GM18508 (cell line): ENCODE data around the gene ASCL5.

Experiments used
- ATAC-seq: cut with Tn5 transposase; IDR thresholded peaks from one replicate; pipeline ENCODE4 v1.9.1; 2021; ENCODE audit warnings: moderate number of reproducible peaks; ENCODE audit not compliant: insufficient read depth, unreplicated experiment

The ASCL5 gene

DNA sequence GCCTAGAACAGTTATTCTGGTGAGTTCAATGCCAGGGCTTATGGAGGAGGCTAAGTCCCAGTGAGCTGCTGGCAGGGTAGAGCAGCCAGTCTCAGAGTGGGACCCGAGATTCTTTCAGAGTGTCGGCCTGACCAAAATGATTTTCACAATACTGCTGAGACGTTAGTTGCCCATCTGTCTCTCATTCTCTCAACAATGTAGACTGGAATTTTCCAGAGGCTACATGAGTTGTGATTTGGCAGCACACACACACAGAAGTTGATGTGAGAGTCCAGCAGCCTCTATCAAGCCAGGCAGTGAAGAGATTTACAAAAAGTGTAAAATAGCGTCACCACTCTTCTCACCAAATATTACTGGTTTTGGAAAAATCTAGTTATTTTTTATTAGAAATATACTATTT lies 36.4 kb downstream of the ASCL5 start:
- ATAC-seq, result no peak

DNA sequence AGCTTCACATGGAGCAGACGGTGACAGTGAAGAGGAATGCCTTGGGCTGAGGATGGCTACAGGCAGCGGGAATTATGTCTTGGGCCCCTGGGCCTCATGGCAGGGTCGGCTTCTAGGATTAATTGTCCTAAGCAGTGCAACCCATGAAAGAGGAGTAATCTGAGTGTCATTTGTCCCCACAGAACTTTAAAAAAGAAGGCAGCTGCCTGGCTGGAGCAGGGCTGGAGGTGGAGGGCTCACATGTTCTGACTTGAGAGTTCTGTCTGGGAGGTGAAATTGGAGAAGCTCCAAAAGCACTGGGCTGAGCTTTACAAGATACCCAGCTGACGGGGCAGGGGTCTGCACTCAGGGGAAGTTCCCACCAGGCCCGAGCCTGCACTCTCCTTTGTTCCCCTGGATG lies 37.4 kb downstream of the ASCL5 start:
- no peak for ATAC-seq

DNA sequence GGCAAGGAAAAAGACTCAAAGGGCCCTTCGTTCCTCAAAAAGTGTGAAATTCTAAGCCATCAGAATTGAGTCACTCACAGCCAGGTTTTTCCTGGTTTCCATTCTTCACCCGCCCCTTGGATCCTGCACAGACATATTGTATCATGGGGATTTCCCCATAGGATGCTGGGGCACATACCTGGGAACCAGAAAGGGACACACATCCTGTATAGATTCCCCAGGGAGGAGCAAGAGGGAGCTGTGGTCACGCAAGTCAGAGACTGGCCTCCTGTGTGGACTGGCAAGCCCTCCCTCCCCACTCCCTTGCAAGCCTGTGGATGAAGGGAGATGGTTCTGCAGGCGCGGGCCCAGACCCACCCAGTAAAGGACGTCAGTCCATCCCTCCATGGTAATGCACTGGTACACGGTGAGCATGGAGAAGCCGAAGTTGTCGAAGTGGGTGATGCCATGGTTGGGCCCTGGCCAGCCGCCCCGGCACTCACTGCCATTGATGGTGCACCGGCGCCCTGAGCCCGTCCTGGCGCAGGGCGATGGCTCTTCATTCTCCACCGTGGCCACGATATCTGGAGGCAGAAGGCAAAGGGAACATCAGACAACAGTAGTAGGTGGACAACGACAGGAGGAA lies 38.0 kb downstream of the ASCL5 start:
- ATAC-seq, result no peak

GRCh38 chr1:201088395-201088794 lies 38.6 kb downstream of the ASCL5 start:
- no peak for ATAC-seq

- ATAC-seq, result no peak
These were observed 40.9 kb downstream of the ASCL5 start for GRCh38 chr1:201085902-201086735.

- no peak for ATAC-seq
These were observed 42.7 kb downstream of the ASCL5 start for GRCh38 chr1:201084295-201084694.

DNA sequence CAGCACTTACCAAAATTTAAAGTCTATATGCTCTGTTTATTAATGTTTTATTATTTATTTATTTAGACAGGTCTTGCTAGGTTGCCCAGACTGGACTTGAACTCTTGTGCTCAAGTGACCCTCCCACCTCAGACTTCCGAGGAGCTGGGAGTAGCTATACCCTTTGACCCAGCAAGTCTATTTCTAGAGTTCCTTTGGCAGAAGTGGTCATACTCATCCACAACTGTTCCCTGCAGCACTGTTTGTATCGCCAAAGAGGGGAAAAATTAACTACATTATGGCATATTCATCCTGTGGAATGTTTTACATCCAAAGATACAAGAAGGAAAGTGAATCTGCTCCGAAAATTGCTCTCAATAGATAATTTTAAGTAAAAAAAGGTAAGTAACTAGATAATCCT lies 43.2 kb downstream of the ASCL5 start:
- no peak for ATAC-seq

DNA sequence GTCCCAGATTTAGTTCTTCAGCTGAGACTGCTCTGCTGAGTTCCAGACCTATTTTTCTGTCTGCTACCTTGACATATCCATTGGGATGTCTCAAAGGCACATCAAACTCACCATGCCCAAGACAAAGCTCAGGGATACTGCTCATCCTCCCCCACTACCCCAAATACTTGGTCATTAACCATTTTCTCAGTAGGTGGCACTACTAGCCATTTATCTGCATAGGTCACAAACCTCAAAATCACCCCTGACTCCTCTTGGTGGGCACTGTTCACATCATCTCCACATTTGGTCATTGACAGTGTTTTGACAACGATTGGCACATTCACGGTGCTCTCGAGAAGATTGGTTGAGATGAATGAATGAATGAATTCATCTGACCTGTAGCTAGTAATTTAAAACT lies 46.8 kb downstream of the ASCL5 start:
- ATAC-seq, result no peak

- ATAC-seq, result no peak
These were observed 49.2 kb downstream of the ASCL5 start for GRCh38 chr1:201077736-201078135.

DNA sequence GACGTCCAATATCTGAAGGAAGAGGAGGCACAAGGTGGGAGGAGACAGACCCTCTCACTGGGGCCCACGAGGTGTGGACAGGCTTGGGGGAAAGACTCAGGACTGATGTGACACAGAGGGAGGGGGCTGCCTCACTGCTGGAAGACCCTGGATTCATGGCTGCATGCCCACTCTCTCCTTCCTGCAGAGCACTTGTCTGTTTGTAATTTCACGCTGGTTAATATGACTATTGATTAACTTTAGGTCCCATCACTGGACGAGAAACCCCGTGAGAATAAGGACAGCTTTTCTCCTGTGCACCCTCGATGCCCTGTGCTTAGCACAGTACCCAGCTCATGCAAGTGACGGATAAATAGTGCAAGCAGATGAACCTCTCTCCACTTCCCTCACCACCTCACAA lies 49.9 kb downstream of the ASCL5 start:
- no peak for ATAC-seq

- ATAC-seq, result no peak
These were observed 50.9 kb downstream of the ASCL5 start for GRCh38 chr1:201076092-201076491.

GRCh38 chr1:201074018-201074417 lies 53.0 kb downstream of the ASCL5 start:
- no peak for ATAC-seq

GRCh38 chr1:201072922-201073321 lies 54.1 kb downstream of the ASCL5 start:
- no peak for ATAC-seq

GRCh38 chr1:201072149-201072548 lies 54.8 kb downstream of the ASCL5 start:
- no peak for ATAC-seq

DNA sequence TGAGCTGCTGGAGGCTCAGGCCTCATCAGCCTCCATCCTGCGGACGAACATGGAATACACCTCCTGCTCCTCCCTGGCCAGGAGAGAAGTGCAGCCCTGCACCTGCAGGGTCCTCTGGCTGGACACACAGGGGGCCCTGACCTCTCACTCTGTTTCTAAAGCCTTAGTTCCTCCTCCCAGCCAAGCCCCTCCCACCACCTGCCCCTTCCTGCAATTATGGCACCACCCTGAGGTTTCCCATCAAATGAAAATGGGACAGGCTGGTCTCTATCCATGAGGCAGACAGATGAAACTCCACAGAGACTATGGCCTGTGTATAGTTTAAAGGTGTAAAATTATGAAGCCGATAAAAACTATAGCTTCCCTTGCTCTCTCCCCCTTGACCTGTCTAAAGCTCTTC lies 57.3 kb downstream of the ASCL5 start:
- no peak for ATAC-seq

DNA sequence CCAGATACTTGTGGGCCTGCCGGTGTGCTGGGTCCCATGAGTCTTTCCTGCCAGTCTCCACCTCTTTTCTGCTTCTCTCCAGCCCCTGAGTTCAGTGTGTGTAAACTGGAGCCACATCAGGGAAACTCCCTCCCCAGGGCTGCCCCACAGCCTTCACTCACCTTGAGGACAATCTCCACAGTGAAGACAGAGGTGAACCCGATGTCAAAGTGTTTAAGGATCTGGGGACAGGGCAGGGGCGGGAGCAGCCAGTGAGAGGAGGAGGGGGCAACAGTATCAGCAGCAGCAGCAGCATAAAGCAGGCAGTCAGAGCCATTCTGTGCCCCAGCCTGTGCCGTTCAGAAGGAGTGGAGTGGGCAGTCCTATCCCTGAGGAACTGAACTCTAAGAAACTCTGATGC lies 58.0 kb downstream of the ASCL5 start:
- no peak for ATAC-seq

DNA sequence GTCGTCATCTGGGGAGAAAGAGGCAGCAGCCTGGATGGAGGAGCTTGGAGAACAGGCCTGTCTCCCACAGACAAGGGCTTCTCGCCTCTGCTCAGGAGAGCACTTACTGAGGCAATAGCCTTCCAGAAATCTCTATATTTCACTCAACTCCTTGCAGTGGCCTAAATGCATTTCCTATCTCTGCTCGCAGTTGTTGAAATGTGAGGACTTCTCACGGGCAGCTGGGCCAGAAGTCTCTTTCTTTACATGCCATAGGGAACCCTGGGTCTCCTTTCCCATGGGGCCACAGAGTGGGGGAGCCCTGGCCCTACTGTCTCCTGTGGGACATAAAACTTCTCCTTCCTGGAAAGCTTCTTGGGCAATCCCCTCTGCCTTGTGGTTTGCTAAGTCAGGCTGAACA lies 60.0 kb downstream of the ASCL5 start:
- ATAC-seq, result no peak

DNA sequence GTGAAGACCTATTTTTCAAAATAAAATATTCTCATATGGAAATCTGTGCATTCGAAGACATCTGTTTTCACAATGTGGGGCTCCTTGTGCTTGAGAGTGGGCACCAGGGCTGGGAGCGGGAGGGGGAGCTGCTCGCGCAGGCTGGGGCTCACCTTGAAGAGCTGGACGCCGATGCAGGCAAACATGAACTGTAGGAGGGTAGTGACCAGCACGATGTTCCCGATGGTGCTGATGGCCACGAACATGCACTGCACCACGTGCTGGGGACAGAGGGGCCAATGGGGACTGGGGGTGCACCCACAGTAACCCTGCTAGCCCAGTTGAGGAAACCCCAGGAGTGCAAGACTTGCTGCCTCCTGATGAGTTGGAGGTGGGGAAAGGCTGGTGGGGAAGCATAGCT lies 61.3 kb downstream of the ASCL5 start:
- no peak for ATAC-seq

DNA sequence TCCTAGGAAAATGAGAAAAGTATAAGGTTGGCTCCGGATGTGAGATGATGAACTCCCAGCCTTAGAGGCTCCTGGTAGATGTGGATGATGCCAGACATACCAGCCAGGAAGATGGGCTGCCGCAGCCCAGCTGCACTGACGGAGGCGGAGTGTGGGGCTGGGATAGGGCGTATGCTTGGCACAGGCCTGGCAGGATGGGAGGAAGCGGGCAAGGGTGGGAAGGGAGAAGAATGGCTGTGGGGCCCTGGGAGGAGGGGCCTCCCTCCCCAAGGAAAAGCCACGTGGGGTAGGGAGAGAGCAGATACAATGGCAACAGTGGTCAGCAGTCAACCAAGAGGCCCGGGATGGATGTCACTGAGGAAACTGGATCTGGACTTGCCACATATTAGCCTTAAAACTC lies 62.2 kb downstream of the ASCL5 start:
- ATAC-seq, result no peak
